OCI-LY7 (cell line): ENCODE measurements around the gene CEP104. TPM values are rescaled to one million over a fixed set of nuclear protein-coding genes. Genes with fewer than 3 reads are reported as not detected.

Experiments used
- BruUV-seq: library from RNA; stranded (reverse); fragments of 400-500 nt; replicated peaks from 2 replicates; lab custom pipeline; 2021; lab: Mats Ljungman, UMichigan
- CTCF ChIA-PET: fragments of 300-600 bp; sonication (Branson Sonifier 250); formaldehyde crosslinking; loops from one replicate; lab custom pipeline; 2022; ENCODE audit warnings: antibody characterized with exemption; ENCODE audit not compliant: unreplicated experiment; lab: Charles Lee
- POLR2A ChIA-PET: fragments of 300-600 bp; sonication (Branson Sonifier 250); formaldehyde crosslinking; loops from one replicate; lab custom pipeline; 2022; ENCODE audit warnings: antibody characterized with exemption; lab: Charles Lee
- DNase-seq: peaks from one replicate; pipeline ENCODE4 v3.0.0-alpha.2; 2015; ENCODE audit warnings: low spot score
- H2AFZ ChIP-seq: fragments of 200-600 bp; sonication (generic), shearing (Covaris generic); 2 replicates; pipeline ENCODE4 v1.6.1; 2014; ENCODE audit warnings: mild to moderate bottlenecking, antibody characterized with exemption, low read length, moderate library complexity
- H3K27ac ChIP-seq: fragments of 200-600 bp; sonication (generic); 2 replicates; pipeline ENCODE4 v1.5.1; 2014; ENCODE audit warnings: mixed run types, low read depth, mild to moderate bottlenecking, moderate library complexity, low read length, inconsistent platforms; ENCODE audit not compliant: poor library complexity, severe bottlenecking
- H3K36me3 ChIP-seq: fragments of 200-600 bp; sonication (generic); 2 replicates; pipeline ENCODE4 v1.6.1; 2014; ENCODE audit warnings: mild to moderate bottlenecking, antibody characterized with exemption, low read length, moderate library complexity, mixed read lengths; ENCODE audit not compliant: insufficient read depth
- H3K4me1 ChIP-seq: fragments of 200-600 bp; sonication (generic); 2 replicates; pipeline ENCODE4 v1.5.1; 2014; ENCODE audit warnings: mild to moderate bottlenecking, low read length; ENCODE audit not compliant: insufficient read depth, poor library complexity, severe bottlenecking
- H3K4me2 ChIP-seq: fragments of 200-600 bp; sonication (generic); 2 replicates; pipeline ENCODE4 v1.6.1; 2014; ENCODE audit warnings: mild to moderate bottlenecking, low read length
- H3K4me3 ChIP-seq: fragments of 200-600 bp; sonication (generic); 2 replicates; pipeline ENCODE4 v1.5.1; 2014; ENCODE audit warnings: mild to moderate bottlenecking, low read depth, low read length; ENCODE audit not compliant: poor library complexity, severe bottlenecking
- H3K79me2 ChIP-seq: fragments of 200-600 bp; sonication (generic); 2 replicates; pipeline ENCODE4 v1.6.1; 2016; ENCODE audit warnings: low read depth, mild to moderate bottlenecking, low read length, moderate library complexity, mixed read lengths; ENCODE audit not compliant: insufficient read depth
- H3K9me2 ChIP-seq: fragments of 200-600 bp; sonication (generic); 2 replicates; pipeline ENCODE4 v1.6.1; 2016; ENCODE audit warnings: mild to moderate bottlenecking, low read length, mixed read lengths; ENCODE audit not compliant: insufficient read depth
- H3K9me3 ChIP-seq: fragments of 200-600 bp; sonication (generic); 2 replicates; pipeline ENCODE4 v1.6.1; 2014; ENCODE audit warnings: mild to moderate bottlenecking, mixed run types, low read length, mixed read lengths
- H4K20me1 ChIP-seq: fragments of 200-600 bp; sonication (generic); 2 replicates; pipeline ENCODE4 v1.6.1; 2014; ENCODE audit warnings: mild to moderate bottlenecking, antibody characterized with exemption, low read length, moderate library complexity, mixed read lengths; ENCODE audit not compliant: insufficient read depth
- EZH2phosphoT487 ChIP-seq: fragments of 200-600 bp; sonication (generic); IDR thresholded peaks from 2 replicates; pipeline ENCODE4 v1.6.1; 2018; ENCODE audit warnings: low read depth, borderline replicate concordance, mild to moderate bottlenecking, mixed run types, antibody characterized with exemption, low read length, moderate library complexity, mixed read lengths
- intact Hi-C: fragments of 100-400 bp; cut with micrococcal nuclease; formaldehyde crosslinking; loops from one replicate; pipeline ENCODE4 v1.10.0; 2022; ENCODE audit not compliant: unreplicated experiment
- total RNA-seq, 2 experiments: library from RNA; depleted of rRNA in 1 of 2; stranded (reverse); fragments of >200 nt in 1 of 2; shearing (Covaris generic) in 1 of 2; gene quantifications; 2 replicates each; pipeline ENCODE4 v1.2.3, GENCODE V29; 2014 to 2022
- TF ChIP-seq, protein P1 (sequence below): fragments of 200-600 bp; sonication (generic); conservative IDR thresholded peaks from 2 replicates; pipeline ENCODE4 v1.5.1; 2014; ENCODE audit warnings: mild to moderate bottlenecking, antibody characterized with exemption, low read length, moderate library complexity, mixed read lengths

CEP104 gene
- total RNA-seq, 2 experiments from 2014 or later = 26.8 to 71.0 TPM

DNA sequence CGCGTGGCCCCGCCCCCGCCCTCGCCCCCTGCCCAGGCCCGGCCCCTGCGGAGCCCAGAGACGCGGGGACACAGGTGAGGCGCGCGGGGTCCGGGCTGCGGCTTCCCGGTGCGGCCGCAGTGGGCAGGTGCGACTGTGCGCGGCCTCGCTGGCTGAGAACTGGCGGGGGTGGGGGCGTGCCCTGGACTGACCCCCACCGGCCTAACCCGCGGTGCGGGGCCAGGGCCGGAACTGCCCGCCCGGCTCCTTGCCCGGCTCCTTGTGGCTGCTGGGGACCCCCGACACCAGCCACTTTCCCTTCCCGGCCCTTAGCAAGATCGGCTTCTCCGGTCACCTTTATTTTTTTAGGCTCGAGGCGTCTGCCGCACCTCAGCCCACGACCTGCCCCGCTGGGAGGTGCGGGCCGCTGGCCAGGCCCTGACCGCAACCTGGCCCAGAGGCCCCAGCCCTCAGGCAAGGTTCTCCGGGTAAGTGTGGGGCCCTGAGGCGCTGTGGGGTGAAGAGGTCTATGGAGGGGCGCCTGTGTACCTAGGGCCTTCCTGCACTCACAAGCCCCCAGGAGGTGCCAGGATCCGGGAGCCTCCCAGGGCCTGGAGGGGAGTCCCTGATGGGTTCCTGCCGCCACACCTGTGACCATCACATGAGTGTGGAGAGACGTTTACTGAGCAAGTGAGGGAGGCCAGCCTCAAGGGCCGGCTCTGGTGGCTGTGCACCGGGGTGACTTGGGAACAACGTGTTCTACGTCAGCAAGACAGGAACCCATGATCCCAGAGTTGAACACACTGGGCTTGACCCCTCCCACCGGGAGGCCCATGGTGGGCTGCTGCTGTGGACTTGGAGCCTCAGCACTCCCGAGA, 84.1 kb downstream of the CEP104 start, which contains the start of gene SMIM1:
TSS of gene SMIM1 (plus strand) at position 35 of the 857 bp plus-strand sequence. CDS start 2,625 bp downstream, outside the sequence.
- BruUV-seq = no TSS peak
- H3K4me3 ChIP-seq = peak within 1 kb of the TSS; percentile 72
- ChIA-PET CTCF (interaction anchor here (0.6 kb wide), 1 partner anchor 48 kb away, joined by 4 read pairs; no protein-coding TSS in a partner anchor), POLR2A (interaction anchor here (1.4 kb wide), 1 partner anchor 131 kb away, joined by 3 read pairs; no protein-coding TSS in a partner anchor)
- H3K9me2 ChIP-seq = no peaks in the 10 kb centered on the region
- no peak for DNase-seq
- H3K79me2 ChIP-seq = no peaks in the 10 kb centered on the region
- intact Hi-C loops = loop anchor here (5.0 kb wide), 1 partner anchor 129 kb away; the partner anchor contains the start of gene C1orf174
- peak within 1 kb of the TSS; percentile 79; the same call in 1 of the 2 replicates for H2AFZ ChIP-seq
- H3K4me2 ChIP-seq = peak within 1 kb of the TSS; percentile 95
- H3K27ac ChIP-seq = no peak within 1 kb of the TSS
- H4K20me1 ChIP-seq = no peaks in the 10 kb centered on the region
- H3K4me1 ChIP-seq = peaks cover 22% of the 10 kb centered on the region
- TF ChIP-seq EZH2phosphoT487 = no peak
- TF ChIP-seq, protein P1, sequence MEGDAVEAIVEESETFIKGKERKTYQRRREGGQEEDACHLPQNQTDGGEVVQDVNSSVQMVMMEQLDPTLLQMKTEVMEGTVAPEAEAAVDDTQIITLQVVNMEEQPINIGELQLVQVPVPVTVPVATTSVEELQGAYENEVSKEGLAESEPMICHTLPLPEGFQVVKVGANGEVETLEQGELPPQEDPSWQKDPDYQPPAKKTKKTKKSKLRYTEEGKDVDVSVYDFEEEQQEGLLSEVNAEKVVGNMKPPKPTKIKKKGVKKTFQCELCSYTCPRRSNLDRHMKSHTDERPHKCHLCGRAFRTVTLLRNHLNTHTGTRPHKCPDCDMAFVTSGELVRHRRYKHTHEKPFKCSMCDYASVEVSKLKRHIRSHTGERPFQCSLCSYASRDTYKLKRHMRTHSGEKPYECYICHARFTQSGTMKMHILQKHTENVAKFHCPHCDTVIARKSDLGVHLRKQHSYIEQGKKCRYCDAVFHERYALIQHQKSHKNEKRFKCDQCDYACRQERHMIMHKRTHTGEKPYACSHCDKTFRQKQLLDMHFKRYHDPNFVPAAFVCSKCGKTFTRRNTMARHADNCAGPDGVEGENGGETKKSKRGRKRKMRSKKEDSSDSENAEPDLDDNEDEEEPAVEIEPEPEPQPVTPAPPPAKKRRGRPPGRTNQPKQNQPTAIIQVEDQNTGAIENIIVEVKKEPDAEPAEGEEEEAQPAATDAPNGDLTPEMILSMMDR = no peak
- H3K36me3 ChIP-seq = no peaks in the 10 kb centered on the region
- no peaks in the 10 kb centered on the region for H3K9me3 ChIP-seq

DNA sequence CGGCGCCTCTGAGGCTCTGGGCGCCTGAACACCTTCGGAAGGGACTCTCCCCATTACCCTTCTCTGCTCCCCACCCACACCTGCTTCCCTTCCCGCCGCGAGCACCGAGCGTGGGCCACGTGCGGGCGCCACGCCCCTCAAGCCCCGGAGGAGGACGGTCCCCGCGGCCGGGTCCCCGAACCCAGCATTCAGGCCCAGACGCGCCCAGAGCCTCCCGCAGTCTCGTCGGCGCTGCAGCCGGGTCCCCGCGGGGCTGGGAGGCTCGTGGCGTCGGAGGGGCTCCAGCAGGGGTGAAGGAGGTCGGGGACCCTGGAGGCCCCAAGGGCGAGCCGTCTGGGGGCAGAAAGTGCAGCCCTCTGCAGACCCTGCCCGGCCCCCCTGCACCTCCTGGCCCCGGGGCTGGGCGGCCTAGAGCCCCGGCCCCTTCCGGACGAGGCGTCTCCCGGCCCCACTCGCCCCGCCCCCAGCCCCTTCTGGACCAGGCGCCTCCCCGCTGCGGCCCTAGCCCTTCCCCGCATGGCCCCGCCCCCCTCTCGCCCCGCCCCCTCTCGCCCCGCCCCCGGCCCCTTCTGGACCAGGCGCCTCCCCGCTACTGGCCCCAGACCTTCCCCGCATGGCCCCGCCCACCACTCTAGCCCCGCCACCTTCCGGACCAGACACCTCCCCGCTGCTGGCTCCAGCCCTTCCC, 84.8 kb downstream of the CEP104 start:
- CTCF ChIA-PET = no interaction called here
- Histone ChIP-seq H3K27ac (no peak overlapping the region), H3K79me2 (no peaks in the 10 kb centered on the region), H3K4me2 (peak overlapping the region; percentile 95), H3K4me3 (peak overlapping the region; percentile 72), H3K9me2 (no peaks in the 10 kb centered on the region), H3K9me3 (no peaks in the 10 kb centered on the region), H2AFZ (peak overlapping the region; percentile 79; the same call in 1 of the 2 replicates), H4K20me1 (no peaks in the 10 kb centered on the region), H3K36me3 (no peaks in the 10 kb centered on the region), H3K4me1 (peaks cover 22% of the 10 kb centered on the region)
- no peak for TF ChIP-seq EZH2phosphoT487
- TF ChIP-seq, protein P1 = no peak
- POLR2A ChIA-PET = no interaction called here
- intact Hi-C loops = loop anchor here (5.0 kb wide), 1 partner anchor 130 kb away; the partner anchor contains the start of gene C1orf174
- BruUV-seq = no TSS peak
- peak; percentile 91 for DNase-seq
